SIG-M5 (cell line): ENCODE results near the gene TEDC2.

Experiments used
- DNase-seq: peaks from one replicate; lab custom pipeline; 2025; lab: John Stamatoyannopoulos, UW

The TEDC2 gene

GRCh38 chr16:2513405-2514332 is 53.8 kb downstream of the TEDC2 start, which contains the start of gene ATP6V0C:
ATP6V0C (plus strand) TSS chr16:2513952; CDS start chr16:2514104, 152 bp downstream.
- no peak for DNase-seq
